ENCODE data around the gene SRPK1.
"Not testable (repeated sequence)": the region's sequence is repeated elsewhere in the genome, so short reads cannot be mapped to it uniquely, and the experiment has no call there.

SRPK1 gene

DNA sequence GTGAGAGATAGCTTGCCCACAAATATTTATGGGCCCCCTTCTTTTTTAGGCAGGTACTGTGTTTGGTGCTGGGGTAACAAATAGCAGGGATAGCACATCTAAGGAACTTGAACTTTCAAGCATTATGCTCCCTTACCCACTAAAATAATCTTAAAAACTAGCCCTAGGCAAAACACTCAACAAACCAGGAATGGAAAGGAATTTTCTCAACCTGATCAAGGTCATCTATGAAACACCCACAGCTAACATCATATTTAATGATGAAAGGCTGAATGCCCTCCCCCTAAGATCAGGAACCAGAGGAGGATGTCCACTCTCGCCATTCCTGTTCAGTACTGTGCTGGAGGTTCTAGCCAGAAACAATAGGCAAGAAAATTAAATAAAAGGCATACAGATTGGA, 8.7 kb upstream of the SRPK1 start:
- DNase-seq: no peak

DNA sequence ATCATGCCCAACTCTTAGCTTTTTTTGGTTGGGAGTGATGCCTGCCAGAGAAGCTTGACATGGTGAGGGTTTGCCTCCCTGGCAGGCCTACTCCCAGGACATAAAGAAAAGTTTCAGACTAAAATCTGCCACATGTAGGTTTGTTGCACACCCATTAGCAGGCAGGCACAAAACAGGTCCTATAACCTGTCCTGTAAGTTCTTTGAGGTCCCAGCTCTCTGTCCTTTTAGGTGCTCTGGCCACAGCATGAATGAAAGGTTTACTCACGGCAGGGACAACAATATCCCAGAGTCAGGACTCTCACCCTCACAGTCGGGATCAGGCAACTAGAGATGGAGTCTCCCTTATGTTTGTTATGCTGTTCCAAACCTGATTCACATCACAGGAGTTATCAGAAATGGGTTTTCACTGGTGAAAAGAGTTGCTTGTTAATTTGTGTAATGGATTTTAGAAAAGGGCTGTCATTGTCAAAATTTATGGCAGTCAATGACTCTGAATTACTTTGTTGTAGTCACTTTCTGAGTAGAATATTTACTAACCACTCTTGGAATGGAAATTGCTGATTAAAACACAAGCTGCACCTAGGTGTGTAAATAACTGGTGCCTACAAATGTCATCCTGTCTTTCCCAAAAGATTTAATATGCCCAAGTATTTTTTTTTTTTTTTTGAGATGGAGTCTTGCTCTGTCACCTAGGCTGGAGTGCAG, 5.8 kb upstream of the SRPK1 start:
- DNase-seq: no peak

DNA sequence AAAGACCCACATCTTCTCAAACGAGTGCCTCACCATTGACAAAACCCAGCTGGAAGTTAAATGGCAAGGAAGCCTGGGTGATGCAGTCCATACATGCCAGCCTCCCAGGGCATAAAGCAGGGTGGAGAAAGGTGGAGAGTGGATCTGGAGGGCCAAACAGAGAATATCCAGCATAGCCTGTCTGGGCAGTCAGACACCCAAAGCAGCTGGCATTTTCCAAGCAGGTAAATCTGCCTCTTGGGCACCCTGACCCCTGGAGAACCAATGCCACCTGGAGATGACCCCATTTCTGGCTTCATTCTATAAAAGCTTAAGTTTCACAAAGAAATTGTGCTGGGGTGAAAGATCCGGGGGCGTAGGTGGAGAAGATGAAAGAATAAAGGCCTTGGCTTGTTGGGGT, 5.1 kb upstream of the SRPK1 start:
- no peak for DNase-seq

DNA sequence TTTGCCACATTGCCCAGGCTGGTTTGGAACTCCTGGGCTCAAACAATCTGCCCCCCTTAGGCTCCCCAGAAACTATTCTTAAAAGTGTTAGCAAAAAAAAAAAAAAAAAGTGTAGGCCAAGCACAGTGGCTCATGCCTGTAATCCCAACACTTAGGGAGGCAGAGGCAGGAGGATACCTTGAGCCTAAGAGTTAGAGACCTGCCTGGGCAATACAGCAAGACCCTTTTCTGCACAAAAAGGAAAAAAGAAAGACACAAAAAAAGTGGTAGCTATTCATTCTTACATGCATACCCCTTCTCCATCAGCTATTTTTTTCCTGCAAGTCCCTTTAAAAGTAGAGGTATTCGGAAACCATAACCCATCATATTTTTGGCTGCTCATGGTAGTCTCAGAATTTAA, 3.2 kb upstream of the SRPK1 start:
- DNase-seq: no peak

DNA sequence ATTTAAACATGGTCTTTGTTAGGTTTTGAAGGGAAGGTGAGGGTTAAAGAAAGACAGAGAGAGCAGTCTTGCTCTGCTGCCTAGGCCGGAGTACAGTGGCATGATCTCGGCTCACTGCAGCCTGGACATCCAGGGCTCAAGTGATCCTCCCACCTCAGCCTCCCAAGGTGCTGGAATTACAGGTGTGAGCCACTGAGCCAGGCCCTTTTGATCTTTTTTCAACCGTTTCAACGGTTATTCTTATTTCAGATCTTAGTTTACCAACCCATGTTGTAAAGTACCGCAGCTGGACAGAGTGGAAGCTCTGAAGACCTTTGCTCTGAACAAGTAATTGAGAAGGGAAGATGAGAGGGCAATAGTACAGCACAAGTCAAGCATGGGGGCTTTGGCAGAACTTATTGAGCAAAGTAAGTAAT, 1.2 kb upstream of the SRPK1 start:
- DNase-seq: no peak

DNA sequence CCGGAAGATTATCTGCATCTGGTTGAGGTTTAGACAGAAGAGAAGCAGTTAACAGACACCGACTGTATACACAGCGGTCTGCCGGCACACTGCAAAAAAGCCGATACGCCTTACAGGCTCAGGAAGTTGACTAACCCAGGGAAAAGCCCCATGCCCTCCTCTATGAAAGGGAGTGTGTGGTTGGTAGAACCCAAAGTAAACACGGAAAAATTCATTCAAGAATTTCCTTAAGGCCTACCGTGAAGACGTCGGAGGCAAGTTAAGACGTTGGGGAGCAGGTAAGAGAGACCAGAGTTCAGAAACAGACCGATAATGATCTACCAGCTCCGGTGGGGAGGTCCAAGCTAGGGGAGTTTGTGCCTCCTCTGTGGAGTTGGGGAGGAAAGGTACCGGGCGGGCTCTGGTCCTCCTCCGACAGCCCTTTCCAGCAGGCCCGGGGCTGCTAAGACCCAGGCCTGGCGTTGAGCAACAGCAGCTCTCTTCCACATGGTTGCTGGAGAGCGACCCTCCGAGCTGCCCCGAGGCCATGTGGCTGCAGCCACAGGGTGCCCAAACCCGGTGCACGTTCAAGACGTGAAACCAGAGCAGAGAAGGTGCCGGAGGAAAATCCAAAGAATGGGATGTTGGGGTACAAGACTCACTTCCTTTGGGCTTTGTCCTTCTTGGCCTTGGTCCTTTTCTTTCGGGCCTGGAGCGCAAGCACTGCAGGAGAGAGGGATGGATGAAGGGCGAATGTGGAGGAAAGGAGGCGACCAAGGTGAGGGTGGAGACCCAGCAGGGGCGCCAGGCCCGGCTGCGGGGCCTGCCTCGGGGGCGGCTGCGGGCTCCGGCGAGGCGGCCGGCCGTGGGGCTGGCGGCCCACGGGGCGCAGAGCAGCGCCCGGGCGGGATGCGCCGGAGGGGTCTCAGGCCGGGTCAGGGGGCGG, 809 bp downstream of the SRPK1 start:
- DNase-seq: no peak

DNA sequence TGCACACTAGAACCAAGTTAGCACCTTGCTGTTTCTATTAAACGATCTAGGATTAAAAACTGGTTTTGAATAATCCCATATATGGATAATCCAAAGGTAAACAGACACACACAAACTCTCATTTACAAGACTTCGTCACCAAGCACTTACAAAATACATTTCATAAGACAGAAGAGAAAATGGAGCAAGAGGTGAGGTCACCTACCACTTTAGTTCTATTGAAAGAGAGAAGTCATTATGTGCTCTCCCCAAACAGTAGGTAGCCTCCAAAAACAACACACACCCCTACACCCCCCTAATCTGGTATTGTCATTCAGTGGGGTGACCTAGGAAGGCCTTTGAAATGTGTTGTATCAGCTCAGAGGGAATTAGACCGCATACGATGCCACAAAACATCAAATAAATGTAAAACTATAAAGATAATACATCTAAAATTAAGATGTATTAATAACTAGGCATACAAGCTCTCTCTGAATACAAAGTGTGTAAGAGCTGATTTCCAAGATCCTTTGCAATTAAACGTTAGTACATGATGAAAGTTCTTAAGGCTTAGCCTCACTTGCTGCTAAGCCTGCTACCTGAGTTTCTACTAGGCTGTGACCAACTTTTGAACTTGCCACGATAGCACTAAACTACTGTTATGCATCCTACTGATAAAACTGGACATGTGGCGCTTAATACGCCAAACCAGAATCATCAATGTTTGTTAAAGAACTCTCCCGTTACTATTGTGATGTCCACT, 1.6 kb downstream of the SRPK1 start:
- no peak for DNase-seq

DNA sequence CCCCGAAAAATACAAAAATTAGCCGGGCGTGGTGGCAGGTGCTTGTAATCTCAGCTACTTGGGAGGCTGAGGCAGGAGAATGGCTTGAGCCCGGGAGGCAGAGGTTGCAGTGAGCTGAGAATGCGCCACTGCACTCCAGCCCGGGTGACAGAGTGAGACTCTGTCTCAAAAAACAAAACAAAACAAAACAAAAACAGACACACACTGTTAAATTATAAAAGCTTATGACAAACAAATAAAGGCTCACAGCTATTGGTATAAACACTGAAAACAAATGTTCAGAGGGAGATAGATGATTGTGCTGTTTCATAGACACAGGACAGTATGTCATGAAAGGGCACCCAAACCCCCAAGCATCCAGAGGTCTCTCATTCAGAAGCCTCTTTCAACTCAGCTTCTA, 4.0 kb downstream of the SRPK1 start:
- not testable (repeated sequence) for DNase-seq

DNA sequence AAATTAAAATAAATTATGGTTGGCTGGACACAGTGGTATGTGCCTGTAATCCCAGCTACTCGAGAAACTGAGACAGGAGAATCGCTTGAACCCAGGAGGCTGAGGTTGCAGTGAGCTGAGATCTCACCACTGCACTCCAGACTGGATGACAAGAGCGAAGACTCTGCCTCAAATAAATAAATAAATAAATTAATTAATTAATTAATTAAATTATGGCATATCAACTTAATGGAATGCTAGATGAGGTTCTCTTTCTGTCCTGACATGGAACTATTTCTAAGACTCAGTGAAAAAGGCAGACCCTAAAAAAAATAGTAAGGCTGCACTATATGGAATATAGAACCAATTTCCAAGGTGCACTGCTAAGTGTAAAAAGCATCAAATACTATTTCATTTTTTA, 4.8 kb downstream of the SRPK1 start:
- no peak for DNase-seq

DNA sequence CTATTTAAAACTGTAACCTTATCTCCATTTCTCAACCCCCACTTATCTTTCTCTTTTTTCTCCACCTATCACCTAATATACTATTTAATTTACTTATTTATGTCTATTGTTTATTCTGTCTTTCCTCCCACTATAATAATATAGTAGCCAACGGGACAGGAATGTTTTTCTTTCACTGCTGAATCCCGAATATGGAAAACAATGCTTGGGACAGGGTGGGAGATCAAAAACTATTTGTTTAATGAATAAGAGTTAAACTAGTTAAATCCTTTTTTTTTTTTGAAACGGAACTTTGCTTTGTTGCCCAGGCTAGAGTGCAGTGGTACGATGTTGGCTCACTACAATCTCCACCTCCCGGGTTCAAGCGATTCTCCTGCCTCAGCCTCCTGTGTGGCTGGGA, 6.4 kb downstream of the SRPK1 start:
- DNase-seq: no peak

DNA sequence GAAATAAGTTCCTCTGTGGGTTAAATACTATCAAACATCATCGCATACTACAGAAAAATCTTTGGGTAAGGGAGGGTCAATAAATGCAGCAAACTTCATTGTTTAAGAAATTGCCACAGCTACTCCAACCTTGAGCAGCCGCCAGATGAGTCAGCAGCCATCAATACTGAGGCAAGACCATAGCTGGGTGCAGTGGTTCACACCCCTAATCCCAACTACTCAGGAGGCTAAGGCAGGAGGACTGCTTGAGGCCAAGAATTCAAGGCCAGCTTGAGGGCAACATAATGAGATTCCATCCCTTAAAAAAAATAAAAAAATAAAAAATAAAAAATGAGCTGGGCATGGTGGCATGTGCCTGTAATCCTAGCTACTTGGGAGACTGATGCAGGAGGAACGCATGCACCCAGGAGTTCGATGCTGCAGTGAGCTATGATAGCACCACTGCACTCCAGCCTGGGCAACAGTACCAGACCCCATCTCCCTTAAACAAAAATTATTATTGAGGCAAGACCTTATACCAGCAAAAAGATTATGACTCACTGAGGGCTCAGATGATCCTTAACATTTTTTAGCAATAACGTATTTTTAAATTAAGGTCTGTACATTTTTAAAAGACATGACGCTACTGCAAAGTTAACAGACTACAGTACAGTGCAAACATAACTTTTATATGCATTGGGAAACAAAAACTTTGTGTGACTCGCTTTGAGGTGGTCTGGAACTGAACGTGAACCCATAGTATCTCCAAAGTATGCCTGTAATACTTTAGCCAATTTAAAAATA, 8.8 kb downstream of the SRPK1 start:
- DNase-seq: no peak

DNA sequence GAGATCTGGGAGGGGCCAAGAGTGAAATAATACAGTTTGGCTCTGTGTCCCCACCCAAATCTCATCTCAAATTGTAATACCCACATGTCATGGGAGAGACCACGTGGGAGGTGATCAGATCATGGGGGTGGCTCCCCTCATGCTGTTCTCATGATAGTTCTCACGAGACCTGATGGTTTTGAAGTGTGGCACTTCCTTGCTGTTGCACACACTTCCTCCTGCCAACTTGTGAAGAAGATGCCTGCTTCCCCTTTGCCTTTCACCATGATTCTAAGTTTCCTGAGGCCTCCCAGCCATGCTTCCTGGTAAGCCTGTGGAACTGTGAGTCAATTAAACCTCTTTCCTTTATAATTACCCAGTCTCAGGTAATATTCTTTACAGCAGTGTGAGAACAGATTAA, 11.3 kb downstream of the SRPK1 start:
- DNase-seq: not testable (repeated sequence)

DNA sequence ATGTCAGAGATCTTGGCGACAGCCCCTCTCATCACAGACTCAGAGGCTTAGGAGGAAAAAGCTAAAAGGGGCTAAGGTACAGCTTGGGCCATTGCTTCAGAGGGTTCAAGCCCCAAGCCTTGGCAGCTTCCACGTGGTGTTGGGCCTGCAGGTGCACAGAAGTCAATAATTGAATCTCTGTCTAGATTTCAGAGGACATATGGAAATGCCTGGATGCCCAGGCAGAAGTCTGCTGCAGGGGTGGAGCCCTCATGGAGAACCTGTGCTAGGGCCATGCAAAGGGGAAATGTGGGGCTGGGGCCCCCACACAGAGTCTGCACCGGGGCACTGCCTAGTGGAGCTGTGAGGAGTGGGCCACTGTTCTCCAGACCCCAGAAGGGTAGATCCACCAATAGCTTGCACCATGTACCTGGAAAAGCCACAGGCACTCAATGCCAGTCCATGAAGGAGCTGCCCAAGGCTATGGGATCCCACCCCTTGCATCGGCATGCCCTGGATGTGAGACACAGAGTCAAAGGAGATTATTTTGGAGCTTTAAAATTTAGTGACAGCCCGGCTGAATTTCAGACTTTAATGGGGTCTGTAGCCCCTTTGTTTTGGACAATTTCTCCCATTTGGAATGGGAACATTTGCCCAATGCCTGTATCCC, 12.0 kb downstream of the SRPK1 start:
- DNase-seq: not testable (repeated sequence)

DNA sequence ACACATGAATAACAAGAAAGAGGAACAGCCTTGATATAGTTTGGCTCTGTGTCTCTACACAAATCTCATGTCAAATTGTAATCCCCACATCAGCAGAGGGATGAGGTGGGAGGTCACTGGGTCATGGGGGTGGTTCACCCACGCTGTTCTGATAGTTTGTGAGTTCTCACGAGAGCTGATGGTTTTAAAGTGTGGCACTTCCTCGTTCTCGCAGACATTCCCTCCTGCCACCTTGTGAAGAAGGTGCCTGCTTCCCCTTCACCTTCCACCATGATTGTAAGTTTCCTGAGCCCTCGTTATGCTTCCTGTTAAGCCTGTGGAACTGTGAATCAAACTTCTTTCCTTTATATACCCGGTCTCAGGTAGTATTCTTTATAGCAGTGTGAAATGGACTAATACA, 13.1 kb downstream of the SRPK1 start:
- no peak for DNase-seq

DNA sequence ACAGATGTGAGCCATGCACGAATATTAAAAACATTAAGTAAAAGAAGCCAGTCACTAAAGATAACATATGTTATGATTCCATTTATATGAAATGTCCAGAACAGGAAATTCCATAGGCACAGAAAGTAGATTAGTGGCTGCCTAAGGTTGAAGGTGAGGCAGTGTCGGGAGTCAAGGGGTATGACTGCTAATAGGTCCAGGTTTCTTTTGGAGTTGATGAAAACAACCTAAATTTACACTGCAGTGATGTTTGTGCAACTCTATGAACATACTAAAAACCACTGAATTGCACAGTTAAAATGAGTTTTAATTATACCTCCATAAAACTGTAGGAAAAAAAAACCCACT, 14.4 kb downstream of the SRPK1 start:
- no peak for DNase-seq

DNA sequence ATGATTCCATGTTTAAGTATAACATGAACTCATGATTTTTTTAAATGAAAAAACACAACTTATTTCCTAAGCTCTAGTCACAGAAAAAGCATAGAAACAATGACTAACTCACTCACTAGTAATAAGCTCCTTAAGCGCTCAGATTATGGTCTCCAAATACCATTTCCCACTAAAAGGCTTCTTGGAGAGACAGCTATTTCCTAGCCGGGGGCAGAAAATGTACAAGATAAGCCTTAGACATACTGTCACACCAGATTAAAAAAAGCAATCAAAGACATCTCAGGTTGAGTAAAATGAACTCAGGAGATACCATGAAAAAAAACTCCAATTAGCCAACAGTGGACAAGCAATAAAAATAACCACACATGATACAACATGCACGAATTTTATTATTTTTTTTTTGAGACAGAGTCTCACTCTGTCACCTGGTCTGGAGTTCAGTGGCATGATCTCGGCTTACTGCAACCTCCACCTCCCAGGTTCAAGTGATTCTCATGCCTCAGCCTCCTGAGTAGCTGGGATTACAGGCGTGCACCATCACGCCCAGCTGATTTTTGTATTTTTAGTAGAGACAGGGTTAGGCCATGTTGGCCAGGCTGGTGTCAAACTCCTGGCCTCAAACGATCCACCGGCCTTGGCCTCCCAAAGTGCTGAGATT, 14.9 kb downstream of the SRPK1 start:
- DNase-seq: no peak

DNA sequence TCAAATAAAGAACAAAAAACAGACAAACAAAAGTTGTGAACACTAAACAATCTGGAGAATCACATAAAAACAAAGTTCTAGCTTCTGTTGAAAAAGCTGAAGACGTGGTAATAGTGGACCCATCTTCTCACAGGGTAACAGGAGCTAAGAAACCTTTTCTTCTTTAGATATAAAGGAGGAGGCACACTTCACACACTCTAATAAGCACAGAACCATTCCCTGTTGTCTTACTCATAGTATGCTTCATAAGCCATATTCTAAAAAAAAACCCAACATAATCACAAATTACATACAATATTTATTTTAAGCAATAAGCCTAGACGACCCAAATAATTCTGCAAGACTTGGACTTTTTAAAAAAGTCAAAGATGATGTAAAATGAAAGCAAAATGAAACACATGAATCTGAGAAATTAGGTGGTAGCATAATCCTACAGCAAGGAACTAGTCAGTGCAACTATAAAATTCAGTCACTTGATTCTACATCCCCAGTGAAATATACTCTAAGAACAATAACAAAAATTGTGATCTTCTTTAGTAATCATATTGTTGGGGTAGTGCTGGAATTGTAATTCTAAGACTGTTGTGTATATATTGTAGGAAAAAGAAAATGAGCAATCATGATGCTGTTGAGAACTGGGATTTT, 15.6 kb downstream of the SRPK1 start:
- DNase-seq: no peak

DNA sequence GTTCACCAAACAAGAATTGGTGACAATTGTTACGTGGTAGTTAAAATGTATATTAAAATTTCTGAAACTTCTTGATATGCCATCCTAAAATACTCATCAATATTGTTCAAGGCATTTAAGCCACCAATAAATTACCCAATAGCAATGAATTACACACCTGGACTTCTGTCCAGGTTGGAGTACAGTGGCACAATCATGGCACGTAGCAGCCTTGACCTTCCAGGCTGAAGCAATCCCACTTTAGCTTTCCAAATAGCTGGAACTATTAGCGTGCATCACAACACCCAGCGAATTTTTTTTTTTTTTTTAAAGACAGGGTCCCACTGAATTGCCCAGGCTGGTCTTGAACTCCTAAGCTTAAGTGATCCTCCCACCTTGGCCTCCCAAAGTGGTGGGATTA, 17.2 kb downstream of the SRPK1 start:
- DNase-seq: no peak

DNA sequence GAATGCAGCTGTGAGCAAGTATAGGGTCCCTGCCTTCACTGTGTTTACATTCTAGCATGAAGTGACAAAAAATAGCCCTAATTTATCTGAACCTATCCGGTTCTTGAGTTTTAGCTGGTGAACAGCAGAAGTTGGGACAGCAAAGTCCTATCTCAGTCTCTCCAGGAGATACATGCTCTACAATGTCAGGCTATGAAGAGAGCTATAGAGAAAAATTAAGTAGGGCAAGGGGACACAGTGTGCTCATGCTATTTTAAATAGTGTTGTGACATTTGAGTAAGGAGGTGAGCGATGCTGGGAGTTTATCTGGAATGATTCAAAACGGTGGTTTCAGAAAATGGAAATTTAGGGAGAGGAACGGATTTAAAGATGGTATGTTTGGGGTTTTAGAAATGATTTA, 20.4 kb downstream of the SRPK1 start:
- no peak for DNase-seq

DNA sequence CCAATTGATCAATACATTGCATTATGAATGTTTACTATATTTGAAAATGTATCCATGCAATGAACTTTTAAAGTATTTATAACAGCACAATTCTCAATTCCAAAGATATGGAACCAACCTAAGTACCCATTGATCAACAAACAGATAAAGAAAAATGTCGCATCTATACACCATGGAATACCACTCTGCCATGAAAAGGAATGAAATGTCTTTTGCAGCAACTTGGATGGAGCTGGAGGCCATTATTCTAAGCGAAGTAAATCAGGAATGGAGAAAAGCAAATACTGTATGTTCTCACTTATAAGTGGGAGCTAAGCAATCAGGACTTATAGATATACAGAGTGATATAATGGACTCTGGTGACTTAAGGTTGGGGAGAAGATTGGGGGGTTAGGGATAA, 22.9 kb downstream of the SRPK1 start:
- no peak for DNase-seq

DNA sequence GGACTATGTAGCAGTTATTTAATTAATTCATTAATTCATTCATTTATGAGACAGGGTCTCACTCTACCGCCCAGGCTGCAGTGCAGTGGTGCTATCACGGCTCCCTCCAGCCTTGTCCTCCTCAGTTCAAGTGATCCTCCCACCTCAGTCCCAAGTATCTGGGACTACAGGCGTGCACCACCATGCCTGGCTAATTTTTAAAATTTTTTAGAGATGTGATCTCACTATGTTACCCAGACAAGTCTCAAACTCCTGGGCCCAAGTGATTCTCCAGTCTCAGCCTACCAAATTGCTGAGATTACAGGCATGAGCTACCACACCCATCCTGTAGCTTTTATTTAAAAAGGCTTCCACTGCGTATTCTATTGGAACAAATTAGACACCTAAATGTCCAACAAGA, 23.4 kb downstream of the SRPK1 start:
- no peak for DNase-seq
